ENCODE measurements around the gene PCDH9.

GRCh38 chr13:67013709-67014108 is 216.4 kb downstream of the PCDH9 start:
- TF ChIP-seq CTCF (IDR thresholded peaks at IDR 0.05; ENCODE audit: low read depth, low read length) (no peak), POLR2A (IDR thresholded peaks at IDR 0.05; ENCODE audit: extremely low read depth, insufficient read length) (no peak)
